ENCODE measurements around the gene BEAN1. TPM values are rescaled to one million over a fixed set of nuclear protein-coding genes. Genes with fewer than 3 reads are reported as not detected.

Gene BEAN1
- total and polyA plus RNA-seq, 12 donors = 0.26 to 9.6 (median 2.0) TPM

- 93 to 95% methylated on average over 5 of the region's 5 CpGs for WGBS, 2 donors
- DNase-seq (no peak), ATAC-seq (no peak)
- H3K9me3 ChIP-seq = peaks cover 0 to 10% (median 0%) of the 10 kb centered on the region in 11 donors
- H3K27me3 ChIP-seq = peaks cover 0 to 3% (median 0%) of the 10 kb centered on the region in 7 donors
- intact Hi-C loops (cut with DNase I) = loop anchor here in 1 of 10 donors (5.0 kb wide), 1 partner anchor 45 kb away; no protein-coding TSS in a partner anchor
- TF ChIP-seq CTCF (IDR thresholded peaks at IDR 0.05) = no peak
- no peak overlapping the region for H3K4me3 ChIP-seq
- H3K4me1 ChIP-seq = no peaks in the 10 kb centered on the region
- no peak overlapping the region for H3K27ac ChIP-seq
- H3K36me3 ChIP-seq = no peaks in the 10 kb centered on the region
Measured at GRCh38 chr16:66467611-66468010, 40.5 kb downstream of the BEAN1 start.

- 90 to 92% methylated on average over 11 of the region's 11 CpGs for WGBS, 2 donors
- DNase-seq = no peak
- Histone ChIP-seq H3K36me3 (no peaks in the 10 kb centered on the region), H3K9me3 (peaks cover 0 to 10% (median 0%) of the 10 kb centered on the region in 11 donors), H3K4me3 (no peak overlapping the region), H3K27me3 (peaks cover 0 to 3% (median 0%) of the 10 kb centered on the region in 7 donors), H3K4me1 (no peaks in the 10 kb centered on the region), H3K27ac (no peak overlapping the region)
- intact Hi-C loops (cut with DNase I) = loop anchor here in 1 of 10 donors (5.0 kb wide), 1 partner anchor 46 kb away; no protein-coding TSS in a partner anchor
- ATAC-seq = no peak
- TF ChIP-seq CTCF (IDR thresholded peaks at IDR 0.05) = no peak
Measured at GRCh38 chr16:66468321-66468965, 41.3 kb downstream of the BEAN1 start.

- Histone ChIP-seq H3K27ac (no peak overlapping the region), H3K36me3 (no peaks in the 10 kb centered on the region), H3K9me3 (peaks cover 0 to 10% (median 0%) of the 10 kb centered on the region in 11 donors), H3K27me3 (peaks cover 0 to under 1% (median 0%) of the 10 kb centered on the region in 7 donors), H3K4me1 (no peaks in the 10 kb centered on the region), H3K4me3 (no peak overlapping the region)
- DNase-seq (no peak), ATAC-seq (no peak)
- 95% methylated on average over 26 of the region's 26 CpGs for WGBS, 2 donors
- no peak for TF ChIP-seq CTCF (IDR thresholded peaks at IDR 0.05)
- intact Hi-C loops (cut with DNase I) = loop anchor here in 1 of 10 donors (5.0 kb wide), 1 partner anchor 47 kb away; no protein-coding TSS in a partner anchor
Measured at GRCh38 chr16:66469291-66469946, 42.3 kb downstream of the BEAN1 start.

- ATAC-seq (no peak), DNase-seq (no peak)
- H3K27ac ChIP-seq = no peak overlapping the region
- no peak overlapping the region for H3K4me3 ChIP-seq
- H3K4me1 ChIP-seq = peaks cover 0 to 5% (median 4%) of the 10 kb centered on the region in 9 donors
- H3K27me3 ChIP-seq = no peaks in the 10 kb centered on the region
- H3K36me3 ChIP-seq = no peaks in the 10 kb centered on the region
- H3K9me3 ChIP-seq = peaks cover 0 to 10% (median 0%) of the 10 kb centered on the region in 11 donors
- TF ChIP-seq CTCF (IDR thresholded peaks at IDR 0.05) = no peak
- WGBS, 2 donors = 95 to 96% methylated on average over 6 of the region's 6 CpGs
- intact Hi-C loops (cut with DNase I) = loop anchor here in 1 of 10 donors (5.0 kb wide), 1 partner anchor 48 kb away; no protein-coding TSS in a partner anchor
Measured at GRCh38 chr16:66469947-66470546, 43.0 kb downstream of the BEAN1 start.

Data from heart right ventricle (tissue), 16 donors.